ENCODE data around the gene KCNQ1.

Gene KCNQ1

GRCh38 chr11:2728663-2729332 lies 284.0 kb downstream of the KCNQ1 start:
- DNase-seq, result no peak

- no peak for DNase-seq
These were observed 285.0 kb downstream of the KCNQ1 start for GRCh38 chr11:2729841-2730240.

- no peak for DNase-seq
These were observed 285.7 kb downstream of the KCNQ1 start for GRCh38 chr11:2730272-2731129.

- DNase-seq, result no peak
These were observed 286.6 kb downstream of the KCNQ1 start for GRCh38 chr11:2731130-2732125.

GRCh38 chr11:2732261-2732939 lies 287.6 kb downstream of the KCNQ1 start:
- DNase-seq, result no peak

GRCh38 chr11:2732940-2733628 lies 288.3 kb downstream of the KCNQ1 start:
- DNase-seq, result no peak

GRCh38 chr11:2734181-2735052 lies 289.6 kb downstream of the KCNQ1 start:
- DNase-seq, result no peak

GRCh38 chr11:2735053-2735589 lies 290.3 kb downstream of the KCNQ1 start:
- no peak for DNase-seq

- no peak for DNase-seq
These were observed 291.9 kb downstream of the KCNQ1 start for GRCh38 chr11:2736577-2737225.

- no peak for DNase-seq
These were observed 292.4 kb downstream of the KCNQ1 start for GRCh38 chr11:2737226-2737590.

- no peak for DNase-seq
These were observed 293.1 kb downstream of the KCNQ1 start for GRCh38 chr11:2737866-2738265.

GRCh38 chr11:2738551-2739431 lies 294.0 kb downstream of the KCNQ1 start:
- DNase-seq, result no peak

- DNase-seq, result no peak
These were observed 294.9 kb downstream of the KCNQ1 start for GRCh38 chr11:2739531-2740274.

GRCh38 chr11:2740275-2740940 lies 295.6 kb downstream of the KCNQ1 start:
- no peak for DNase-seq

GRCh38 chr11:2741006-2741376 lies 296.2 kb downstream of the KCNQ1 start:
- DNase-seq, result no peak

GRCh38 chr11:2741377-2742131 lies 296.7 kb downstream of the KCNQ1 start:
- no peak for DNase-seq

- DNase-seq, result no peak
These were observed 297.4 kb downstream of the KCNQ1 start for GRCh38 chr11:2742201-2742600.
